Stomach (tissue), 4 donors: ENCODE results near the gene ARID1B.

ENCODE experiments used
- CTCF ChIP-seq, 7 experiments: fragments of 450-650 bp in 4 of 7; fragments of 200-600 bp in 3 of 7; sonication (generic) in 3 of 7; IDR thresholded peaks; one replicate each; pipeline ENCODE4 v1.5.1; 2016 to 2019; ENCODE audit warnings: antibody characterized with exemption in 7 of 7, control low read depth in 2 of 7, mild to moderate bottlenecking in 1 of 7
- POLR2A ChIP-seq, 4 donors: fragments of 450-650 bp; IDR thresholded peaks; one replicate each; pipeline ENCODE4 v1.6.1; 2016; ENCODE audit warnings: antibody characterized with exemption in 4 of 4, control low read depth in 2 of 4, mild to moderate bottlenecking in 1 of 4, moderate library complexity in 1 of 4

- TF ChIP-seq CTCF (IDR thresholded peaks at IDR 0.05) (no peak), POLR2A (IDR thresholded peaks at IDR 0.05) (no peak)
Measured at GRCh38 chr6:156809446-156810178, 32.4 kb downstream of the ARID1B start.
